Thymus (tissue), 11 donors: ENCODE results near the gene RAET1G. TPM values are rescaled to one million over a fixed set of nuclear protein-coding genes. Genes with fewer than 3 reads are reported as not detected.
"Not testable (repeated sequence)": the region's sequence is repeated elsewhere in the genome, so short reads cannot be mapped to it uniquely, and the experiment has no call there.

Experiments used
- DNase-seq, 9 donors: peaks; one replicate each; pipeline ENCODE4 v3.0.0-alpha.2; 2013; ENCODE audit warnings: low spot score in 9 of 9, low read depth in 6 of 9, missing footprints in 1 of 9
- H3K27ac ChIP-seq, 2 donors: one replicate each; pipeline ENCODE4 v1.5.1; 2013; ENCODE audit warnings: control low read depth in 1 of 2, low read depth in 1 of 2, low read length in 1 of 2, mild to moderate bottlenecking in 1 of 2, moderate library complexity in 1 of 2
- H3K27me3 ChIP-seq, 2 donors: one replicate each; pipeline ENCODE4 v1.5.1; 2013; ENCODE audit warnings: low read length in 1 of 2; ENCODE audit not compliant: control insufficient read depth in 2 of 2, insufficient read depth in 1 of 2
- H3K36me3 ChIP-seq, 2 donors: one replicate each; pipeline ENCODE4 v1.5.1; 2013; ENCODE audit warnings: low read length in 1 of 2, mild to moderate bottlenecking in 1 of 2, moderate library complexity in 1 of 2; ENCODE audit not compliant: control insufficient read depth in 2 of 2, insufficient read depth in 2 of 2
- H3K4me1 ChIP-seq, 2 donors: one replicate each; pipeline ENCODE4 v1.5.1; 2013; ENCODE audit warnings: low read length in 2 of 2; ENCODE audit not compliant: control insufficient read depth in 2 of 2, insufficient read depth in 2 of 2
- H3K4me3 ChIP-seq, 2 donors: one replicate each; pipeline ENCODE4 v1.5.1; 2013; ENCODE audit warnings: low read length in 2 of 2, control low read depth in 1 of 2, mild to moderate bottlenecking in 1 of 2
- H3K9me3 ChIP-seq, 2 donors: one replicate each; pipeline ENCODE4 v1.5.1; 2013; ENCODE audit warnings: low read length in 1 of 2, mild to moderate bottlenecking in 1 of 2; ENCODE audit not compliant: control insufficient read depth in 2 of 2, insufficient read depth in 1 of 2
- WGBS: extraction: QIAGEN DNeasy Blood & Tissue Kit; methylation state at CpG from one replicate; pipeline ENCODE4 v1.1.7; 2013; 5-methylcytosine and 5-hydroxymethylcytosine counted together
- polyA plus RNA-seq: library from polyadenylated mRNA; stranded (reverse); fragments of 200-250 nt; gene quantifications from one replicate; pipeline ENCODE4 v1.2.3, GENCODE V29; 2013
- total RNA-seq: library from RNA; stranded (reverse); fragments of 120-200 nt; gene quantifications from one replicate; pipeline ENCODE4 v1.2.4, GENCODE V29; 2013
- donor health status: healthy.

The RAET1G gene
- total and polyA plus RNA-seq, 2 donors: 0.64 TPM; not detected in 1

GRCh38 chr6:149922091-149922490, 830 bp downstream of the RAET1G start:
- DNase-seq, H3K27ac ChIP-seq, H3K4me3 ChIP-seq, H3K36me3 ChIP-seq: not testable (repeated sequence)
- peaks cover 0 to 17% of the 10 kb centered on the region in 2 donors for H3K9me3 ChIP-seq
- peaks cover 27 to 84% of the 10 kb centered on the region in 2 donors for H3K27me3 ChIP-seq
- 54% methylated on average over 5 of the region's 5 CpGs for WGBS
- peaks cover 0 to 20% of the 10 kb centered on the region in 2 donors for H3K4me1 ChIP-seq

- peaks cover 27 to 82% of the 10 kb centered on the region in 2 donors for H3K27me3 ChIP-seq
- H3K36me3 ChIP-seq: no peaks in the 10 kb centered on the region
- H3K27ac ChIP-seq: no peak overlapping the region
- H3K4me1 ChIP-seq: peaks cover 0 to 20% of the 10 kb centered on the region in 2 donors
- H3K4me3 ChIP-seq: no peak overlapping the region
- DNase-seq: no peak
- WGBS: 91% methylated on average over 6 of the region's 6 CpGs
- peaks cover 0 to 17% of the 10 kb centered on the region in 2 donors for H3K9me3 ChIP-seq
These were observed 1.6 kb downstream of the RAET1G start for GRCh38 chr6:149921361-149921760.

GRCh38 chr6:149919834-149920225, 3.1 kb downstream of the RAET1G start:
- peaks cover 0 to 9% of the 10 kb centered on the region in 2 donors for H3K4me1 ChIP-seq
- no peak overlapping the region for H3K4me3 ChIP-seq
- WGBS: 92% methylated on average over 4 of the region's 4 CpGs
- no peaks in the 10 kb centered on the region for H3K36me3 ChIP-seq
- H3K9me3 ChIP-seq: peaks cover 0 to 16% of the 10 kb centered on the region in 2 donors
- peaks cover 19 to 73% of the 10 kb centered on the region in 2 donors for H3K27me3 ChIP-seq
- H3K27ac ChIP-seq: no peak overlapping the region
- DNase-seq: no peak

- peaks cover 0 to 12% of the 10 kb centered on the region in 2 donors for H3K9me3 ChIP-seq
- peaks cover 14 to 68% of the 10 kb centered on the region in 2 donors for H3K27me3 ChIP-seq
These were observed 3.6 kb downstream of the RAET1G start for GRCh38 chr6:149919126-149919833.

GRCh38 chr6:149918151-149918905, 4.6 kb downstream of the RAET1G start:
- H3K36me3 ChIP-seq: no peaks in the 10 kb centered on the region
- H3K4me3 ChIP-seq: no peak overlapping the region
- peaks cover 0 to 8% of the 10 kb centered on the region in 2 donors for H3K4me1 ChIP-seq
- H3K27me3 ChIP-seq: peaks cover 8 to 62% of the 10 kb centered on the region in 2 donors
- no peak for DNase-seq
- peaks cover 0 to 6% of the 10 kb centered on the region in 2 donors for H3K9me3 ChIP-seq
- WGBS: 95% methylated on average over 6 of the region's 6 CpGs
- no peak overlapping the region for H3K27ac ChIP-seq

More at GRCh38 chr6:149919126-149919833, 3.6 kb downstream of the RAET1G start:
- 91% methylated on average over 11 of the region's 11 CpGs for WGBS
- not testable (repeated sequence) for H3K27ac ChIP-seq, H3K4me1 ChIP-seq, H3K4me3 ChIP-seq, DNase-seq, H3K36me3 ChIP-seq

GRCh38 chr6:149917679-149918078, 5.2 kb downstream of the RAET1G start:
- Histone ChIP-seq H3K4me1 (peaks cover 0 to 2% of the 10 kb centered on the region in 2 donors), H3K9me3 (peaks cover 0 to 2% of the 10 kb centered on the region in 2 donors), H3K4me3 (no peak overlapping the region), H3K27me3 (peaks cover 7 to 56% of the 10 kb centered on the region in 2 donors), H3K36me3 (no peaks in the 10 kb centered on the region), H3K27ac (no peak overlapping the region)
- WGBS: 93% methylated on average over 2 of the region's 2 CpGs
- DNase-seq: no peak

- Histone ChIP-seq H3K27me3 (peaks cover under 1 to 41% of the 10 kb centered on the region in 2 donors), H3K4me1 (no peaks in the 10 kb centered on the region), H3K9me3 (no peaks in the 10 kb centered on the region), H3K4me3 (no peak overlapping the region), H3K36me3 (no peaks in the 10 kb centered on the region), H3K27ac (no peak overlapping the region)
- 94% methylated on average over 10 of the region's 10 CpGs for WGBS
- DNase-seq: no peak
These were observed 6.7 kb downstream of the RAET1G start for GRCh38 chr6:149915970-149916865.

- WGBS: 77% methylated on average over 9 of the region's 9 CpGs
- Histone ChIP-seq H3K36me3 (no peaks in the 10 kb centered on the region), H3K27ac (no peak overlapping the region), H3K27me3 (peaks cover 0 to 23% of the 10 kb centered on the region in 2 donors), H3K4me3 (no peak overlapping the region), H3K9me3 (peaks cover 3 to 17% of the 10 kb centered on the region in 2 donors), H3K4me1 (no peaks in the 10 kb centered on the region)
- DNase-seq: no peak
These were observed 9.2 kb downstream of the RAET1G start for GRCh38 chr6:149913540-149914240.
